ENCODE measurements around the gene CST1. TPM values are rescaled to one million over a fixed set of nuclear protein-coding genes. Genes with fewer than 3 reads are reported as not detected.
A peak's percentile ranks its signal among the peaks of the same experiment; 100 is the strongest.
"Not testable (repeated sequence)": the region's sequence is repeated elsewhere in the genome, so short reads cannot be mapped to it uniquely, and the experiment has no call there.

CST1 gene
- total RNA-seq, 6 experiments from 2014 or later: not detected

DNA sequence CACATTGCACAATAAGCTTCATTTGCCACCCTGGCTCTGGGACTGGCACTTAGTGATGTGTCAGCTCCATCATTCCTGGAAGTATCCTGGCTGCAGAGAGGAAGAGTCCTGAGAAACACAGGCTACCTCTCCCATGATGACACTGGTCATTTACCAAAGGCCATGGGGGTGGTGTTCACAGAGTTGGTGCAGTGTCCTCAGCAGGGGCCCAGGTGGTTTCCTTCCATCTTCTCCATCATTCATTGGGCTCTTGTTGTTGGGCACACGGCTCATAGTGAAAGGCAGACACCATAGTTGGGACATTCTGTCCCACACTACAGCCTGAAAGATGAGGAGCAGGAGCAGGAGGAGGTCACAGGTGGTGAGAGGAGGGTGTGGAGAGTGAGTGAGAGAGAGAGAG lies 15.8 kb upstream of the CST1 start:
- Histone ChIP-seq H3K27me3 (no peaks in the 10 kb centered on the region), H3K4me3 (no peak overlapping the region), H3K4me1 (no peaks in the 10 kb centered on the region), H3K9me3 (no peaks in the 10 kb centered on the region), H3K27ac (no peak overlapping the region), H3K36me3 (no peaks in the 10 kb centered on the region)
- intact Hi-C loops (cut with DNase I): no loop called here
- no peak for DNase-seq
- WGBS (ENCODE audit: insufficient coverage, low coverage, low lambda C conversion rate, missing lambda C conversion rate): 60% methylated on average over 1 of the region's 1 CpG
- TF ChIP-seq POLR2A (IDR thresholded peaks at IDR 0.05): no peak
- TF ChIP-seq, protein P1, sequence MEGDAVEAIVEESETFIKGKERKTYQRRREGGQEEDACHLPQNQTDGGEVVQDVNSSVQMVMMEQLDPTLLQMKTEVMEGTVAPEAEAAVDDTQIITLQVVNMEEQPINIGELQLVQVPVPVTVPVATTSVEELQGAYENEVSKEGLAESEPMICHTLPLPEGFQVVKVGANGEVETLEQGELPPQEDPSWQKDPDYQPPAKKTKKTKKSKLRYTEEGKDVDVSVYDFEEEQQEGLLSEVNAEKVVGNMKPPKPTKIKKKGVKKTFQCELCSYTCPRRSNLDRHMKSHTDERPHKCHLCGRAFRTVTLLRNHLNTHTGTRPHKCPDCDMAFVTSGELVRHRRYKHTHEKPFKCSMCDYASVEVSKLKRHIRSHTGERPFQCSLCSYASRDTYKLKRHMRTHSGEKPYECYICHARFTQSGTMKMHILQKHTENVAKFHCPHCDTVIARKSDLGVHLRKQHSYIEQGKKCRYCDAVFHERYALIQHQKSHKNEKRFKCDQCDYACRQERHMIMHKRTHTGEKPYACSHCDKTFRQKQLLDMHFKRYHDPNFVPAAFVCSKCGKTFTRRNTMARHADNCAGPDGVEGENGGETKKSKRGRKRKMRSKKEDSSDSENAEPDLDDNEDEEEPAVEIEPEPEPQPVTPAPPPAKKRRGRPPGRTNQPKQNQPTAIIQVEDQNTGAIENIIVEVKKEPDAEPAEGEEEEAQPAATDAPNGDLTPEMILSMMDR (IDR thresholded peaks at IDR 0.05): no peak
- no peak for ATAC-seq

DNA sequence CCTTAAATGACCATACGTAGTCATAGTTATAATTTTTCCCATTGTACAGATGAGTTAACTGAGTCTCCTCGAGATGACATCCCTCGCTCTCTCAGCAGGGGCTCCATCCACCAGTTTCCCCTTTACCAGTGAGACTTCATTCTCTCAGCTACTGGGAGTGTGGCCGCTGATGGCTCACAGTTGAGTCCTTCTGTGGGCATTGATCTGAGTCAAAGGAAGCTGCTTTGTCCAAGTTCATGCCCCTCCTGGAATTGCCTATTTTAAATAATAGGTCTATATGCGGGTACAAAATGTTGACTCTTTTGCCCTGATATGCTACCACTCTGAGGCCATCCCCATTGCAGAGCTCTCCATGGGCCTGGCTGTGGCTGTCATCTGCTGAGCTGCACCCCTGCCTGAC lies 14.8 kb upstream of the CST1 start:
- Histone ChIP-seq H3K27me3 (no peaks in the 10 kb centered on the region), H3K4me1 (no peaks in the 10 kb centered on the region), H3K4me3 (no peak overlapping the region), H3K36me3 (no peaks in the 10 kb centered on the region), H3K27ac (no peak overlapping the region), H3K9me3 (no peaks in the 10 kb centered on the region)
- ATAC-seq: no peak
- intact Hi-C loops (cut with DNase I): no loop called here
- no peak for TF ChIP-seq POLR2A (IDR thresholded peaks at IDR 0.05)
- TF ChIP-seq, protein P1 (IDR thresholded peaks at IDR 0.05): no peak
- 62% methylated on average over 4 of the region's 5 CpGs for WGBS (ENCODE audit: insufficient coverage, low coverage, low lambda C conversion rate, missing lambda C conversion rate)
- DNase-seq: no peak

DNA sequence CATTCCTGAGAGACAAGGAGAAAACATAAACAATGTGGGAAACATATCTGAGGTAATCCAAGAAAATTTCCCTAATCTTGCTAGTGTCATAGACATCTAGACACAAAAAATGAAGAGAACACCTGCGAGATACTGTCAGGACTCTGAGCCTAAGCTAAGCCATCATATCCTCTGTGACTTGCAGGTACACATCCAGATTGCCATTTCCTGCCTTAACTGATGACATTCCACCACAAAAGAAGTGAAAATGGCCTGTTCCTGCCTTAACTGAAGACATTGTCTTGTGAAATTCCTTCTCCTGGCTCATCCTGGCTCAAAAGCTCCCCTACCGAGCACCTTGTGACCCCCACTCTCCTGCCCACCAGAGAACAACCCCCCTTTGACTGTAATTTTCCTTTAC lies 13.9 kb upstream of the CST1 start:
- H3K9me3 ChIP-seq; H3K27ac ChIP-seq; H3K4me3 ChIP-seq; H3K27me3 ChIP-seq; H3K36me3 ChIP-seq; H3K4me1 ChIP-seq; ATAC-seq; DNase-seq; intact Hi-C loops (cut with DNase I): not testable (repeated sequence)
- 9% methylated on average over 2 of the region's 2 CpGs for WGBS (ENCODE audit: insufficient coverage, low coverage, low lambda C conversion rate, missing lambda C conversion rate)

DNA sequence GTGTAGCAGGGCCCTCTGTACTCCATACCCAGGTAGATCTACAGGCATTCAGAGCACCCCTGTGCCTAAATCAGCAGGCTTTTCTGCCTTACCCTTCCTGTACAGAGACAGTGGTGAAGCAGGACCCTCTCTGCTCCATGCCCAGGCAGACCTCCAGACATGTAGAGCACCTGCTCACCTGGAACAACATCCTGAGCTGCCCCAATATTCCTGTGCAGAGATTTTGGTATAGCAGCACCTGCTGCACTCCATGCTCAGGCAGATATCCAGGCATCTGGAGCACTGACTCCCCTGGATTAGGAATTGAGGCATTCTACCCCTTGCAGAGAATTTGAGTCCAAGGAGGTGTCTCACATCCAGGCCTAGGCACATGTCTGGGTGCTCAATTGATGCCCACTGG lies 12.6 kb upstream of the CST1 start:
- TF ChIP-seq, protein P1 (IDR thresholded peaks at IDR 0.05): no peak
- TF ChIP-seq POLR2A (IDR thresholded peaks at IDR 0.05): no peak
- no peak overlapping the region for H3K4me3 ChIP-seq
- H3K4me1 ChIP-seq: no peaks in the 10 kb centered on the region
- intact Hi-C loops (cut with DNase I): no loop called here
- no peak overlapping the region for H3K27ac ChIP-seq
- DNase-seq (no peak), ATAC-seq (no peak)
- no peaks in the 10 kb centered on the region for H3K36me3 ChIP-seq
- no peaks in the 10 kb centered on the region for H3K27me3 ChIP-seq
- H3K9me3 ChIP-seq: no peaks in the 10 kb centered on the region

DNA sequence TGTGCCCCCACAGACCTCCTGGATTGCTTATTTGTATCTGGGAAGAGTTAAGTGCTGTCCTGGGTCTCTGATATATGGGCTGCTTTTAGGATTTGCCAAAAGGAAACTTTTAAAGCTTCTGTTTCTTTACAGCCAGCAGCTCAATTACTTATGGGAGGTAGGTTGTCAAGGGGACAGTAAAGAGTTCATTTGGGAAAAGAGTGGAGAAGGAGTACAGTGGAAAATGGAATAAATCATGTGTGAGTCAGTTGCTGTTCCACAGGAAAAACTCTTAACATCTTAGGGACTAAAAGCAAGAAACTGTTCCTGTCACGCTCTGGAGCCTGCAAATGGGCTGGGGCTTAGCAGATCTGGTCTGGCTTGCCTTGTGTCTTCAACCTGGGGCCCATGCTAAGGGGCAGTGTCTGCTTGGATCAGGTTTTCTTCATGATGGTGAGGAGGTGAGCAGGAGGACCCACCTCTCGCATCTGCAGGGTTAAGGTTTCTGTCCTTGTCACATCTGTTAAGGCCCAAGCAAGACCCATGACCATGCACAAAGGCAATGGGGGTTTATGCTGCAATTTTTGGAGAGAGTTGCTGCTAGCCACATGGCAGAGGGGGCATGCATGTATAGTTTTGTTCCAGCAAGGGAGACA lies 8.7 kb upstream of the CST1 start:
- ATAC-seq (no peak), DNase-seq (no peak)
- intact Hi-C loops (cut with DNase I): no loop called here
- Histone ChIP-seq H3K4me1 (no peaks in the 10 kb centered on the region), H3K9me3 (no peaks in the 10 kb centered on the region), H3K27me3 (no peaks in the 10 kb centered on the region), H3K4me3 (no peak overlapping the region), H3K36me3 (no peaks in the 10 kb centered on the region), H3K27ac (no peak overlapping the region)
- WGBS (ENCODE audit: insufficient coverage, low coverage, low lambda C conversion rate, missing lambda C conversion rate): 52% methylated on average over 2 of the region's 2 CpGs
- TF ChIP-seq, protein P1 (IDR thresholded peaks at IDR 0.05): no peak
- TF ChIP-seq POLR2A (IDR thresholded peaks at IDR 0.05): no peak

DNA sequence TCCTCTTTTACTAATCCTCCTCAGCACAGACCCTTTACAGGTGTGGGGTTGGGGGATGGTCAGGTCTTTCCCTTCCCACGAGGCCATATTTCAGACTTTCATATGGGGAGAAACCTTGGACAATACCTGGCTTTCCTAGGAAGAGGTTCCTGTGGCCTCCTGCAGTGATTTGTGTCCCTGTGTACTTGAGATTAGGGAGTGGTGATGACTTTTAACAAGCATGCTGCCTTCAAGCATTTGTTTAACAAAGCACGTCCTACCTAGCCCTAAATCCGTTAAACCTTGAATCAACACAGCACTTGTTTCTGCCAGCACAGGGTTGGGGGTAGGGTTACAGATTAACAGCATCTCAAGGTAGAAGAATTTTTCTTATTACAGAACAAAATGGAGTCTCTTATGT lies 6.1 kb upstream of the CST1 start:
- H3K4me1 ChIP-seq; DNase-seq; ATAC-seq; H3K4me3 ChIP-seq; H3K27me3 ChIP-seq; intact Hi-C loops (cut with DNase I); H3K27ac ChIP-seq; H3K36me3 ChIP-seq; H3K9me3 ChIP-seq: not testable (repeated sequence)
- WGBS (ENCODE audit: insufficient coverage, low coverage, low lambda C conversion rate, missing lambda C conversion rate): 4% methylated on average over 3 of the region's 3 CpGs

DNA sequence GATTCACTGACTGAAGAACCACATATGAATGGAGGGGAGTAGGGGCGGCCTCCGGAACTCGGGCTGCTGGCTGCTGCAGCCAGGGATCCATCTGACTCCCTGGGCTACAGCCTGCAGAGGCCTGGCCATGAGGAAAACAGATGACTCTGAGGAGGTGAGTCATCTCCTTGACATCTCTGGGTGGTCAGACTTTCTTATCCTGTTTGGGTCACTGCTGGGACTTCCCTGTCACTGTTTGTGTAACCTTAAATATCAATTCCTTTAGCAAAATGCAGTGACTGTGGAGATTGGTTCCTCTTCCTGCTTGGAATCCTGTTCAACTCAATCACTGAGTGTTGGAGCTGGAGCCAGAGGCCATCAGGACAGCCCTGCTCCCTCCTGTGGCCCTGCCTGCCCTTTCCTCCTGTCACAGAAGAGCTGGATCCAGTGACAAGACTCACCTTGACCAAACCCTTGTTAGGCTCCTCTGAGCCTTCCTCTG lies 4.4 kb upstream of the CST1 start:
- peak; percentile 35 to 84 (median 61) for ATAC-seq
- H3K27me3 ChIP-seq; H3K4me3 ChIP-seq; intact Hi-C loops (cut with DNase I); H3K27ac ChIP-seq; H3K36me3 ChIP-seq; H3K4me1 ChIP-seq; DNase-seq; H3K9me3 ChIP-seq: not testable (repeated sequence)
- WGBS (ENCODE audit: insufficient coverage, low coverage, low lambda C conversion rate, missing lambda C conversion rate): 67% methylated on average over 3 of the region's 3 CpGs

Measured in right lobe of liver (tissue), 6 donors.